GM21717 (cell line): ENCODE results near the gene ZNF3.
"Not testable (repeated sequence)": the region's sequence is repeated elsewhere in the genome, so short reads cannot be mapped to it uniquely, and the experiment has no call there.

ENCODE experiments used
- ATAC-seq: cut with Tn5 transposase; IDR thresholded peaks from one replicate; pipeline ENCODE4 v1.9.1; 2021; ENCODE audit warnings: mild to moderate bottlenecking, moderate library complexity; ENCODE audit not compliant: unreplicated experiment

The ZNF3 gene

GRCh38 chr7:100081535-100082102 is at the start of gene ZNF3:
Gene ZNF3, minus strand, starts transcription at chr7:100081723. Its CDS starts 4,366 bp downstream, at chr7:100077357.
- ATAC-seq, result peak; percentile 70

- no peak for ATAC-seq
These were observed 49.3 kb upstream of the ZNF3 start for GRCh38 chr7:100130608-100131453.

GRCh38 chr7:100130220-100130607 is 48.7 kb upstream of the ZNF3 start:
- not testable (repeated sequence) for ATAC-seq

GRCh38 chr7:100128637-100128963 is 47.1 kb upstream of the ZNF3 start:
- no peak for ATAC-seq

GRCh38 chr7:100127866-100128636 is 46.5 kb upstream of the ZNF3 start:
- no peak for ATAC-seq

GRCh38 chr7:100126931-100127865 is 45.7 kb upstream of the ZNF3 start, which contains the start of gene MBLAC1:
Gene MBLAC1, plus strand, starts transcription at chr7:100126967. Its CDS starts 429 bp downstream, at chr7:100127396.
- peak; percentile 69 for ATAC-seq

GRCh38 chr7:100126239-100126930 is 44.9 kb upstream of the ZNF3 start:
- ATAC-seq, result peak; percentile 21

- ATAC-seq, result no peak
These were observed 43.0 kb upstream of the ZNF3 start for GRCh38 chr7:100124301-100125230.

GRCh38 chr7:100122568-100122967 is 41.0 kb upstream of the ZNF3 start:
- no peak for ATAC-seq

- no peak for ATAC-seq
These were observed 40.5 kb upstream of the ZNF3 start for GRCh38 chr7:100122067-100122466.

- no peak for ATAC-seq
These were observed 39.2 kb upstream of the ZNF3 start for GRCh38 chr7:100120733-100121036.

- ATAC-seq, result no peak
These were observed 38.6 kb upstream of the ZNF3 start for GRCh38 chr7:100119970-100120732.

GRCh38 chr7:100119072-100119969 is 37.8 kb upstream of the ZNF3 start, which contains the start of the genes CNPY4 and TAF6:
Gene CNPY4, plus strand, starts transcription at chr7:100119634. Its CDS starts 111 bp downstream, at chr7:100119745.
Gene TAF6, minus strand, starts transcription at chr7:100119358. Its CDS starts 5,149 bp downstream, at chr7:100114209.
- ATAC-seq, result peak; percentile 65

GRCh38 chr7:100118388-100119071 is 37.0 kb upstream of the ZNF3 start:
- no peak for ATAC-seq

- no peak for ATAC-seq
These were observed 33.5 kb upstream of the ZNF3 start for GRCh38 chr7:100115026-100115425.

GRCh38 chr7:100111914-100112313 is 30.4 kb upstream of the ZNF3 start:
- no peak for ATAC-seq

GRCh38 chr7:100111156-100111555 is 29.6 kb upstream of the ZNF3 start:
- no peak for ATAC-seq
